ENCODE results near the gene CPZ. TPM values are rescaled to one million over a fixed set of nuclear protein-coding genes. Genes with fewer than 3 reads are reported as not detected.

Gene CPZ
- total and polyA plus RNA-seq, 2 experiments from 2014 or later, result 24.6 to 37.3 TPM

GRCh38 chr4:8554555-8555100 is 37.9 kb upstream of the CPZ start:
- H4K20me1 ChIP-seq (replicated peaks; ENCODE audit: insufficient read depth), result no peaks in the 10 kb centered on the region
- H3F3A ChIP-seq (replicated peaks; ENCODE audit: low read depth), result no peaks in the 10 kb centered on the region
- H3K4me3 ChIP-seq, result no peak overlapping the region
- no peak overlapping the region for H3K27ac ChIP-seq (ENCODE audit: low read depth)
- DNase-seq (ENCODE audit: low spot score) (no peak), ATAC-seq (no peak)
- Mint-ChIP-seq H3K27me3 (ENCODE audit: insufficient read depth, low read depth, poor library complexity) (peaks cover 20% of the 10 kb centered on the region), H3K36me3 (ENCODE audit: low read depth) (no peaks in the 10 kb centered on the region; the same call in 2 of the 3 replicates), H3K4me1 (peaks cover 12% of the 10 kb centered on the region), H3K4me3 (no peak overlapping the region), H3K9me3 (no peaks in the 10 kb centered on the region; the same call in 2 of the 3 replicates), H3K27ac (no peak overlapping the region)
- TF ChIP-seq ZNF331 (CRISPR knock-in tag; IDR thresholded peaks at IDR 0.05; ENCODE audit: low read depth) (no peak), JUNB (IDR thresholded peaks at IDR 0.05; ENCODE audit: unreplicated experiment) (no peak), NANOG (IDR thresholded peaks at IDR 0.05; ENCODE audit: borderline replicate concordance) (no peak), EZH2phosphoT487 (IDR thresholded peaks at IDR 0.05; ENCODE audit: unreplicated experiment) (no peak), STAT1 (IDR thresholded peaks at IDR 0.05; ENCODE audit: unreplicated experiment) (no peak), ZNF114 (CRISPR knock-in tag; IDR thresholded peaks at IDR 0.05) (no peak), CREB1 (CRISPR knock-in tag; IDR thresholded peaks at IDR 0.05; ENCODE audit: low read depth) (no peak)
- H3K9me2 ChIP-seq (ENCODE audit: insufficient read depth), result no peaks in the 10 kb centered on the region
- no peaks in the 10 kb centered on the region for H3K27me3 ChIP-seq (ENCODE audit: insufficient read depth)
- no peaks in the 10 kb centered on the region for H3K4me1 ChIP-seq (ENCODE audit: insufficient read depth)
- H3K36me3 ChIP-seq (ENCODE audit: insufficient read depth), result no peaks in the 10 kb centered on the region; the same call in 1 of the 2 replicates
- no peak overlapping the region for H2AFZ ChIP-seq
- H3K4me2 ChIP-seq, result no peak overlapping the region
- H3K79me2 ChIP-seq (replicated peaks; ENCODE audit: insufficient read depth), result no peaks in the 10 kb centered on the region

- Mint-ChIP-seq H3K27ac (no peak overlapping the region), H3K4me3 (no peak overlapping the region), H3K27me3 (ENCODE audit: insufficient read depth, low read depth, poor library complexity) (peaks cover 20% of the 10 kb centered on the region), H3K9me3 (no peaks in the 10 kb centered on the region; the same call in 2 of the 3 replicates), H3K4me1 (peaks cover 20% of the 10 kb centered on the region), H3K36me3 (ENCODE audit: low read depth) (no peaks in the 10 kb centered on the region; the same call in 2 of the 3 replicates)
- Histone ChIP-seq H3K27ac (ENCODE audit: low read depth) (no peak overlapping the region), H3K4me3 (no peak overlapping the region), H3K4me1 (ENCODE audit: insufficient read depth) (peaks cover 5% of the 10 kb centered on the region; the same call in 1 of the 2 replicates), H3K27me3 (ENCODE audit: insufficient read depth) (no peaks in the 10 kb centered on the region), H3F3A (replicated peaks; ENCODE audit: low read depth) (no peaks in the 10 kb centered on the region), H3K4me2 (no peak overlapping the region), H4K20me1 (replicated peaks; ENCODE audit: insufficient read depth) (no peaks in the 10 kb centered on the region), H3K9me2 (ENCODE audit: insufficient read depth) (no peaks in the 10 kb centered on the region), H3K79me2 (replicated peaks; ENCODE audit: insufficient read depth) (no peaks in the 10 kb centered on the region), H2AFZ (no peak overlapping the region), H3K36me3 (ENCODE audit: insufficient read depth) (no peaks in the 10 kb centered on the region; the same call in 1 of the 2 replicates)
- ATAC-seq, result no peak
- DNase-seq (ENCODE audit: low spot score), result no peak
- TF ChIP-seq ETS1 (IDR thresholded peaks at IDR 0.05) (no peak), STAT1 (IDR thresholded peaks at IDR 0.05; ENCODE audit: unreplicated experiment) (no peak), ZNF462 (CRISPR knock-in tag; IDR thresholded peaks at IDR 0.05) (no peak), ZNF114 (CRISPR knock-in tag; IDR thresholded peaks at IDR 0.05) (no peak), CTCF (conservative IDR thresholded peaks at IDR 0.05; ENCODE audit: low read depth in 2 of 2) (no peak)
Measured at GRCh38 chr4:8555716-8556115, 36.8 kb upstream of the CPZ start.

Measured in GM23338 (cell line).